GM18507 (cell line): Measurements from ENCODE around the gene HDAC4.

Experiments used
- DNase-seq: peaks from one replicate; pipeline ENCODE4 v3.0.0; 2011; ENCODE audit warnings: low read depth; ENCODE audit not compliant: insufficient read length; ENCODE audit errors: extremely low spot score
- FAIRE-seq: peaks from 2 replicates; lab custom pipeline; 2011; peaks lifted over from hg19 to GRCh38; lab: Jason Lieb, UNC

HDAC4 gene

GRCh38 chr2:239358062-239358754 is 42.6 kb downstream of the HDAC4 start:
- FAIRE-seq (no peak), DNase-seq (no peak)

GRCh38 chr2:239355724-239356123 is 45.1 kb downstream of the HDAC4 start:
- FAIRE-seq (no peak), DNase-seq (no peak)

- no peak for FAIRE-seq
- no peak for DNase-seq
These were observed 45.7 kb downstream of the HDAC4 start for GRCh38 chr2:239355139-239355538.

GRCh38 chr2:239354791-239355136 is 46.1 kb downstream of the HDAC4 start:
- DNase-seq (no peak), FAIRE-seq (no peak)

- FAIRE-seq (no peak), DNase-seq (no peak)
These were observed 46.6 kb downstream of the HDAC4 start for GRCh38 chr2:239354132-239354790.

- no peak for FAIRE-seq
These were observed 47.1 kb downstream of the HDAC4 start for GRCh38 chr2:239353692-239354091.

GRCh38 chr2:239351687-239352086 is 49.1 kb downstream of the HDAC4 start:
- no peak for FAIRE-seq
- DNase-seq: no peak

More at GRCh38 chr2:239353692-239354091, 47.1 kb downstream of the HDAC4 start:
- DNase-seq: no peak

- DNase-seq (no peak), FAIRE-seq (no peak)
These were observed 51.2 kb downstream of the HDAC4 start for GRCh38 chr2:239349453-239350135.

GRCh38 chr2:239348563-239349452 is 52.0 kb downstream of the HDAC4 start:
- DNase-seq (no peak), FAIRE-seq (no peak)

- FAIRE-seq: no peak
These were observed 54.1 kb downstream of the HDAC4 start for GRCh38 chr2:239346676-239347075.

GRCh38 chr2:239345251-239345650 is 55.6 kb downstream of the HDAC4 start:
- no peak for FAIRE-seq

More at GRCh38 chr2:239346676-239347075, 54.1 kb downstream of the HDAC4 start:
- DNase-seq: no peak

GRCh38 chr2:239344857-239345216 is 56.0 kb downstream of the HDAC4 start:
- DNase-seq (no peak), FAIRE-seq (no peak)

More at GRCh38 chr2:239345251-239345650, 55.6 kb downstream of the HDAC4 start:
- DNase-seq: no peak

- no peak for FAIRE-seq
- no peak for DNase-seq
These were observed 56.6 kb downstream of the HDAC4 start for GRCh38 chr2:239343946-239344856.

GRCh38 chr2:239343460-239343859 is 57.4 kb downstream of the HDAC4 start:
- no peak for FAIRE-seq

GRCh38 chr2:239341840-239342239 is 59.0 kb downstream of the HDAC4 start:
- no peak for DNase-seq
- no peak for FAIRE-seq

More at GRCh38 chr2:239343460-239343859, 57.4 kb downstream of the HDAC4 start:
- DNase-seq: no peak

GRCh38 chr2:239341146-239341732 is 59.6 kb downstream of the HDAC4 start:
- FAIRE-seq (no peak), DNase-seq (no peak)

- FAIRE-seq: peak; percentile 52
- no peak for DNase-seq
These were observed 60.9 kb downstream of the HDAC4 start for GRCh38 chr2:239339726-239340601.
